ENCODE measurements around the gene CD180.

The CD180 gene

GRCh38 chr5:67244345-67244793 lies 47.8 kb upstream of the CD180 start:
- Histone ChIP-seq H3K4me1 (ENCODE audit: control insufficient read depth, low read length) (no peaks in the 10 kb centered on the region), H3K27me3 (ENCODE audit: control insufficient read depth, low read length) (no peaks in the 10 kb centered on the region), H4K20me1 (ENCODE audit: control insufficient read depth, insufficient read depth, low read depth, low read length) (no peaks in the 10 kb centered on the region), H3K27ac (ENCODE audit: low read depth, low read length) (no peak overlapping the region), H3K36me3 (ENCODE audit: control insufficient read depth, low read length) (no peaks in the 10 kb centered on the region), H3K9me3 (ENCODE audit: control insufficient read depth, insufficient read depth, low read length) (no peaks in the 10 kb centered on the region), H3K4me2 (ENCODE audit: low read length) (no peak overlapping the region), H3K79me2 (ENCODE audit: control insufficient read depth, low read length) (no peaks in the 10 kb centered on the region), H3K9me2 (replicated peaks; ENCODE audit: control insufficient read depth, low read length) (no peaks in the 10 kb centered on the region), H3K4me3 (ENCODE audit: low read length) (no peak overlapping the region), H3F3A (ENCODE audit: control insufficient read depth, insufficient read depth) (no peaks in the 10 kb centered on the region)
- TF ChIP-seq, protein P1, sequence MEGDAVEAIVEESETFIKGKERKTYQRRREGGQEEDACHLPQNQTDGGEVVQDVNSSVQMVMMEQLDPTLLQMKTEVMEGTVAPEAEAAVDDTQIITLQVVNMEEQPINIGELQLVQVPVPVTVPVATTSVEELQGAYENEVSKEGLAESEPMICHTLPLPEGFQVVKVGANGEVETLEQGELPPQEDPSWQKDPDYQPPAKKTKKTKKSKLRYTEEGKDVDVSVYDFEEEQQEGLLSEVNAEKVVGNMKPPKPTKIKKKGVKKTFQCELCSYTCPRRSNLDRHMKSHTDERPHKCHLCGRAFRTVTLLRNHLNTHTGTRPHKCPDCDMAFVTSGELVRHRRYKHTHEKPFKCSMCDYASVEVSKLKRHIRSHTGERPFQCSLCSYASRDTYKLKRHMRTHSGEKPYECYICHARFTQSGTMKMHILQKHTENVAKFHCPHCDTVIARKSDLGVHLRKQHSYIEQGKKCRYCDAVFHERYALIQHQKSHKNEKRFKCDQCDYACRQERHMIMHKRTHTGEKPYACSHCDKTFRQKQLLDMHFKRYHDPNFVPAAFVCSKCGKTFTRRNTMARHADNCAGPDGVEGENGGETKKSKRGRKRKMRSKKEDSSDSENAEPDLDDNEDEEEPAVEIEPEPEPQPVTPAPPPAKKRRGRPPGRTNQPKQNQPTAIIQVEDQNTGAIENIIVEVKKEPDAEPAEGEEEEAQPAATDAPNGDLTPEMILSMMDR (IDR thresholded peaks at IDR 0.05; ENCODE audit: low read depth, low read length, poor library complexity, severe bottlenecking), result no peak
- no peak for TF ChIP-seq EZH2phosphoT487 (IDR thresholded peaks at IDR 0.05; ENCODE audit: borderline replicate concordance, low read length)

GRCh38 chr5:67243944-67244343 lies 47.3 kb upstream of the CD180 start:
- no peaks in the 10 kb centered on the region for H3K9me3 ChIP-seq (ENCODE audit: control insufficient read depth, insufficient read depth, low read length)
- H3K27ac ChIP-seq (ENCODE audit: low read depth, low read length), result no peak overlapping the region
- H4K20me1 ChIP-seq (ENCODE audit: control insufficient read depth, insufficient read depth, low read depth, low read length), result no peaks in the 10 kb centered on the region
- H3K9me2 ChIP-seq (replicated peaks; ENCODE audit: control insufficient read depth, low read length), result no peaks in the 10 kb centered on the region
- H3K4me2 ChIP-seq (ENCODE audit: low read length), result no peak overlapping the region
- no peaks in the 10 kb centered on the region for H3K79me2 ChIP-seq (ENCODE audit: control insufficient read depth, low read length)
- no peak overlapping the region for H3K4me3 ChIP-seq (ENCODE audit: low read length)
- no peaks in the 10 kb centered on the region for H3K4me1 ChIP-seq (ENCODE audit: control insufficient read depth, low read length)
- no peaks in the 10 kb centered on the region for H3K36me3 ChIP-seq (ENCODE audit: control insufficient read depth, low read length)
- no peaks in the 10 kb centered on the region for H3K27me3 ChIP-seq (ENCODE audit: control insufficient read depth, low read length)
- no peak for TF ChIP-seq EZH2phosphoT487 (IDR thresholded peaks at IDR 0.05; ENCODE audit: borderline replicate concordance, low read length)
- TF ChIP-seq, protein P1 (IDR thresholded peaks at IDR 0.05; ENCODE audit: low read depth, low read length, poor library complexity, severe bottlenecking), result no peak
- H3F3A ChIP-seq (ENCODE audit: control insufficient read depth, insufficient read depth), result no peaks in the 10 kb centered on the region

GRCh38 chr5:67243349-67243748 lies 46.8 kb upstream of the CD180 start:
- H3K27ac ChIP-seq (ENCODE audit: low read depth, low read length), result no peak overlapping the region
- H3K9me2 ChIP-seq (replicated peaks; ENCODE audit: control insufficient read depth, low read length), result no peaks in the 10 kb centered on the region
- no peaks in the 10 kb centered on the region for H3K27me3 ChIP-seq (ENCODE audit: control insufficient read depth, low read length)
- no peaks in the 10 kb centered on the region for H4K20me1 ChIP-seq (ENCODE audit: control insufficient read depth, insufficient read depth, low read depth, low read length)
- no peaks in the 10 kb centered on the region for H3K79me2 ChIP-seq (ENCODE audit: control insufficient read depth, low read length)
- H3K9me3 ChIP-seq (ENCODE audit: control insufficient read depth, insufficient read depth, low read length), result no peaks in the 10 kb centered on the region
- H3K4me3 ChIP-seq (ENCODE audit: low read length), result no peak overlapping the region
- no peaks in the 10 kb centered on the region for H3K4me1 ChIP-seq (ENCODE audit: control insufficient read depth, low read length)
- no peak for TF ChIP-seq EZH2phosphoT487 (IDR thresholded peaks at IDR 0.05; ENCODE audit: borderline replicate concordance, low read length)
- TF ChIP-seq, protein P1 (IDR thresholded peaks at IDR 0.05; ENCODE audit: low read depth, low read length, poor library complexity, severe bottlenecking), result no peak
- no peaks in the 10 kb centered on the region for H3F3A ChIP-seq (ENCODE audit: control insufficient read depth, insufficient read depth)
- H3K36me3 ChIP-seq (ENCODE audit: control insufficient read depth, low read length), result no peaks in the 10 kb centered on the region
- no peak overlapping the region for H3K4me2 ChIP-seq (ENCODE audit: low read length)

Data from DOHH2 (cell line).